ENCODE data around the gene VPS13A.

Gene VPS13A

DNA sequence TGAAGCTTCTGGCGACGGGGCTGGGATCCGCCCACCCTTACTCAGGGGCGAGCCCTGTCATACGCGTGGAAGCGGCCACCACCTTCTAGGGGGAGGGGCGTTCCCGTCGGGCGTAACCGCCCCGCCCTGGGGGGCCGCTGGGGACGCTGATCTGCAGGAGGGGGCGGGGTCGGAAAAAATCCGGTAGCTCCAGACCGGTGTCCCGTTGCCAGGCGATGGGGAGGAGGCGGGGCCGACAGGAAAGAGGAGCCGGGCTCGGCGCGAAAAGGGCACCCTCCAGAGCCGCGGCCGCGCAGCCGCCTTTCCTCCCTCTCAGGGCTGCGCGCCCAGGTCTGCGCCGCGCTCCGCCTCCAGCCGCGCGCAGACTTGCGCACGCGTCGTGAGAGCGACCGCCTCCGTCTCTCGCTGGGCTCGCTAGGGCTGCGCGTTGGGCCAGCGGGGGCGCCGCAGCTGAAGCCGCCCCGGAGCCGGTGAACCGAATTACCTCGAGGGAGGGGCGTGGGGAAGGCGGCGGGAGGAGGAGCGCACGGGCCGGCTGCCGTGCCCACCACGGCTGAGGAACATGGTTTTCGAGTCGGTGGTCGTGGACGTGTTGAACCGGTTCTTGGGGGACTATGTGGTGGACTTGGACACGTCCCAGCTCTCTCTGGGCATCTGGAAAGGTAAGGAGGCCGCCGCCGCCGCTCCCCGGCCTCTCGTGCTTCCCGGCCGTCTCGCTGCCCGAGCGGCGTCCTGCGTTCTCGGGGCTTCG, at the start of gene VPS13A:
Gene VPS13A, plus strand, starts transcription at position 392 of the 751 bp plus-strand sequence. Its CDS starts 171 bp downstream, at position 563.
- peak; percentile 94 for DNase-seq

DNA sequence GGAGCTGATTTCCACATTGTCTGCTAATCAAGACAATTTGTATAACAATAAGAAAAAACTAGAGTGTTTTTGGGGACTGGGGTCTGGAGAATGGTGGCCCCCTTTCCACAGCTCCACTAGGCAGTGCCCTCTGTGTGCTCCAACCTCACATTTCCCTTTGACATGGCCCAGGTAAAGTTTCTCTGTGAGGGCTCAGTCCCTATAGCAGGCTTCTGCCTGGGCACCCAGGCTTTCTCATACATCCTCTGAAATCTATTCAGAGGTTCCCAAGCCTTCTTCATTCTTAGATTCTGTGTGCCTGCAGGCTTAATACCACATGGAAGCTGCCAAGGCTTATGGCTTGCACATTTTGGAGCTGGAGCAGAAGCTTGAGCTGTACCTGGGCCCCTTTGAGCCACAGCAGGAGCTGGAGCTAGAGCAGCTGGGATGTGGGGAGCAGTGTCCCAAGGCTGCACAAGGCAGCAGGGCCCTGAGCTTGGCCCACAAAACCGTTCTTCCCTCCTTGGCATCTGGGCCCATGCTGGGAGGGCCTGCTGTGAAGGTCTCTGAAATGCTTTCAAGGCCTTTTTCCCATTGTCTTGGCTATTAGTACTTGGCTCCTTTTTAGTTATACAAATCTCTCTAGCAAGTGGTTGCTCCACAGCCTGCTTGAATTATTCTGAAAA, 49.1 kb upstream of the VPS13A start:
- no peak for DNase-seq

DNA sequence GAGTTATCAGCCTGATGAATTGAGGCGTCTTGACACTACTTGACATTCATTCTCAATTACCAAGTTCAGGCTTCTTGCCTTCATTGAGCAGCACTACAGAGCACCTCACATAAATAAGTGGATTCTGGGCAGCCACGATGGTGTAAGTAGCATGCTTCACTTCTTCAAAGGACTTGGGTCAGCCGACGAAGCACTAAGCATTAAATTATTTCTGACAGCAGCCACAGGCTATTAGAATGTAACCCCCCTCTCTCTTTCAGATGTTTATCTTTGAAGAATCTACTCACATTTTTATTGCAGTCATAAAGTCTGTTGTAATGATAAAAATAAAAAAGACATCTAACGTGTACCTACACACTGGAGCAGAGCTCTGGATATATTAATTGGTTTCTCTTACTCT, 45.9 kb upstream of the VPS13A start:
- DNase-seq, result no peak

DNA sequence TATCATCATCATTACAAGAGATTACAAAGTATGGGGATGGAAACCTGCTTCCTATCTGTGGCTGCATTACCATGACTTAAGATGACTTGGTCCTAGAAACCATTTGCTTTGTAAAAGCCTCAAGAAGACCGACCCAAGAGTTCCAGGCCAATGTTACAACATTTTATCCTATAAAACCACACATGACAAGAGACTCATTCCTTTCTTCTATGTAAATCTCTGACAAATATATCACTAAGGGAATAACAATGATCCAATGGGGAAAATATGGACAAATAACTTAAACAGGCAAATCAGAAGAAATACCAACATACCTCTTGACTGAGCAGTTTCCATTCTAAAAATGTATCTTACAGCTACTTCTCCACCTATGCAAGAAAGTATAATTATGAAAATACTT, 44.3 kb upstream of the VPS13A start:
- no peak for DNase-seq

DNA sequence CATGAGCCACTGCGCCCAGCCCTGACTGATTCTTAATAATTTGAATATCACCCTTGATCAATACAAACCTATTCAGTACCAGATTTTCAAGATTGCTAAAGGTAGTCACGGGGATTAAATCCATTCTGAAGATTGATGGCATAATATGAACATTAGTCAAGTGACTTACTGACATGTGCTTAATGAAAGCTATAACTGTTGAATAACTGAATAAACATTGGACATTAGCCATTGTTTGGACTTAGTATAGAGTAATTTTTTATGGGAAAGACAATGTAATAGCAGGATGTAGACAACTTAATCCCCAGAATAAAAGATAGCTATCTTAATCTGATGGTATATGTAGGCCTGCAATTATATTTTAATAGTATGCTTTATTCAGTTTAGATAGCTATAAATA, 35.0 kb upstream of the VPS13A start:
- DNase-seq, result no peak

DNA sequence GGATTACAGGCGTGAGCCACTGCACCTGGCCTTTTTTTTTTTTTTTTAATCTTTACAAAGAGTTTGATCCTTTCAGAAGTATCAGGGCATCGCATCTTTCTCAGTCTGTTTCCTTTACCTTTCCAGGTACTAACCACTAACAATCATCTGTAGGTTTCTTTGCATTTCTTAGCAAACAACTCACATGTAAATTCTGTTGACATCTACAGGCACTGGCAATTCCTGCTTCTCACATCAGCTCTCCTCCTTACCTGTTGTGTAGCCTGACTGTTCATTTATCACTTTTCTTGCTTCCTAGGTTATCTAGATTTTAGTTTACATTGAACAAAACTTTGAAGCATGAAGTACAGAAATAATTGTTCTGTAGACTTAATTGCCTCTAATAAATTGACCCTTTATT, 27.5 kb upstream of the VPS13A start:
- DNase-seq, result no peak

DNA sequence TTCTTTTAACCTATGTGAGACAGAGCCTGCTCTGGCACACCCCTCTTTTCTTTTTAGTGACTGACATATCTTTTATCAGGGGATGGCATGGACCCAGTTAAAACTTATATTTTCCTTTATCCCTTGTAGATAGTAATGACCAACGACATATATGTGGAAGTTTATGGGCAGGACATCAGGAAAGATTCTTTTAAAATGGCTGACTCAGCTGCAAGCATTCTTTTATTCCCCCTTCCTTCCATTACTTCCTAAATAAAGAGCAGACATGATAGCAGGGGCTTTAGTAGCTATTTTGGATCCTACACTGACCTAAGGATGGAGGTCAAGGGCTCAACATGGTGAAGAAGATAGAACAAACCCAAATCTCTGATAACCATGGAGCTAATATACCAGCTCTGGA, 25.0 kb upstream of the VPS13A start:
- no peak for DNase-seq

DNA sequence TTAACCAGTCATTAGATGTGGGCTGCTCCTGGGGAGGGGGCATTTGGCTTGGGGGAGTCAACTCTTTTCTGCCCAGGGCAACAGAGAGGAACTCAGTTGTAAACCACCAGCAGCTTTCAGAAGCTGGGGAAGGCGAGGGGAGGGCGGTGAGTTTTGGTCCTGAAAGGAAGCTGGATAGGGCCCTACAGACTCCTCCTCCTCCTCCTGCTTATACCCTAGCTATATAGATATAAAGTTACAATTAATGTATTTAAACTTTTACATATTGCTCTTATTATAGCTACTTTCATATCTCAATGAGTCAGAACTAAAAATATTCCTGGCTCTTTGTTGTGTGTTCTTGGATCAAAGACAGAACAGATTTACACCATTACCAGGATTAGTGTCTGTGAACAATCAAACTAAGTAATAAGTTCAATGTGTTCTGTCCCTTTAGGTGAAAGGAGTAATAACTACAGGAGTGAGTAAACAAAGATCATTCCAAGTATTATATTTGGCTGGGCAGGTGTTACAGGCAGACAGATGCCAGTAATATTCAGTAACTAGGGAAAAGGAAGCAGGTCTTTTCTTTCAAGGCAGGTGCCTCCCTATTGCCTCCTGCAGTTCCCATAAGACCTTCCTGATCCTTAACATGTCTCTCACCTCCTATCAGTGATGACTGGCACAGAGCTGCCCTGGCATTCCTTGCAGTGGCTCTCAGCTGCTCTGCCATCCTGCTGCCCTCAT, 20.5 kb upstream of the VPS13A start:
- DNase-seq, result no peak

DNA sequence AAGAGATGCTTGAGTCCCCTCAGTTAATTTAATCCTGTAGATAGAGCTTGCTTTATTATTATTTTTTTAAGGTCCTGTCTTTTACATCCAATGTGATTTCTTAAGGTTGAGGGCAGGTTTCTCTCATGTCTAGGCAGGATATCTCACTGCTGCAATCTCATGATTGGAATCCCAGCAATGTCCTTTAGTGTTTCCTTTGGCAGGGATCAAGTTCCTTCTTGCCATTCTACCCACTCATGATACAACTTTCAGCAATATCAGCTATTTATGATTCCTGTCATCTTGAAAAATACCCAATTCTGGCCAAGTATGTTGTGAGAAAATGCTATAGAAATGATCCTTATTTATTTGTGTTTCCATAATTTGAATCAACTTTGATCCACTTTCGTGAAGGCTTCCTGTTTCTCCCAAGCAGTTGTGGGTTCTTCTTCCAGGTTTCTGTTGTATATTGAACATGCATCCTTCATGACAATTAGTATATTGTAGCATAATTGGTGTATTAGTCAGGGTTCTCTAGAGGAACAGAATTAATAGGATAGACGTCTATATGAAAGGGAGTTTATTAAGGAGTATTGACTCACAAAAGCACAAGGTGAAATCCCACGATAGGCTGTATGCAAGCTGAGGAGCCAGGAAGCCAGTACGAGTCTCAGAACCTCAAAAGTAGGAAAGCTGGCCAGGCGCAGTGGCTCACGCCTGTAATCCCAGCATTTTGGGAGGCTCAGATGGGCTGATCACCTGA, 18.4 kb upstream of the VPS13A start:
- DNase-seq, result no peak

DNA sequence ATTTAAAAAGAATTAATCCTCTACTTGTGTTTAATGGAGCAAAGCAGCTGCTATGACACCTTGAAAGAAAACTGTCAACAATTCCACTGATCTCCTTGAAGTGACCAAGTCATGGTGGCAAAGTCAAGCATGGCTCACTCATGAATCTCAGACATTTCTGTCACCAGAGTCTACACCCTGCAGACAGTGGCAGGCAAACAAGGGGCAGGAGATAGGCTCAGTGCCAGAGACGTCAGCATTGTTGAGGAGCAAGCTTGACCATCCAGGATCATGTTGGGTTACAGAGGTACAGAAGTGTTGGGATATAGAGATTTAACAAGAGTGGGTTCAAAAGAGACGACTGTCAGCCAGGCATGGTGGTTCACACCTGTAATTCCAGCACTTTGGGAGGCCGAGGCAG, 16.1 kb upstream of the VPS13A start:
- DNase-seq, result no peak

DNA sequence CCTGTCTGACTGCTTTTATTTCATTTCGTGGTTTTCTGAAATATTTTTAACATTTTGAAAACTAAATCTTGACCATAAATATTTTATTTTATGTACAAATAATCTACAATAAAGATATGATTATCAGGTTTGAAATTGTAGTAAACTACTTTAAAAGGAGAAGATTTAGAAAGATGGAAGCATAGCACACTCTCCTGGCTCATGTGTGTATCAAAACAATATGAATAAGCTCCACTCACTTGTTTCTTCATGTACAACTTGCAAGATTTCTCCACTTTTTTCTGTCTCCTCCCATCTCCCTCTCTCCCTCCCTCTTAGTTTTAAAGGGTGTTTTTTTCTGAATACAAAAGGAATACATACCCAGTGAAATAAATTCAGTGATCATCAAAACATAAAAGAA, 15.4 kb upstream of the VPS13A start:
- no peak for DNase-seq

DNA sequence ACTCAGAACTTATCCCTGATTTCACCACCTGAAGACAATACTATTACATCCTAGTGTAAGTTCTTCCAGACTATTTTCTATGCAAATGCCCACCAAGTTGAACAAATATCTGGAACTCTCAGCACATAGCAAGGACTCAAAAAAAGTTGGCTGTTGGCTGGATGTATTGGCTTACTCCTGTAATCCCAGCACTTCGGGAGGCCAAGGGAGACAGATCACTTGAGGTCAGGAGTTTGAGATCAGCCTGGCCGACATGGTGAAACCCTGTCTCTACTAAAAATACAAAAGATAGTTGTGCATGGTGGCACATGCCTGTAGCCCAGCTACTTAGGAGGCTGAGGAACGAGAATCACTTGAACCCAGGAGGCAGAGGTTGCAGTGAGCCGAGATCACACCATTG, 15.0 kb upstream of the VPS13A start:
- no peak for DNase-seq

DNA sequence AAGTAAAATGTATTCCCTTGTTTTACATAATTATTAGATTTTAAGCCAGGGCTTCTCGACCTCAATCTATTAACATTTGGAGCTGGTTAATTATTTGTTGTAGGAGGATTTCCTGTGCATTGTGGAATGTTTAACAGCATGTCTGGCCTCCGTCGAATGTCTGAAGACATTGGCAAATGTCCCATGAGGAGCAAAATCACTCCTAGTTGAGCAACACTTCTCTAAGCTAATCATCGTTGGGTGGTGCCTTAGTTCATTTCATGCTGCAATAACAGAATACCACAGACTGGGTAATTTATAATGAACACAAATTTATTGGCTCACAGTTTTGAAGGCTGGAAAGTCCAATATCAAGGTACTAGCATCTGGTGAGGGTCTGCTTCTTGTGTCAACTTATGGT, 13.4 kb upstream of the VPS13A start:
- no peak for DNase-seq

DNA sequence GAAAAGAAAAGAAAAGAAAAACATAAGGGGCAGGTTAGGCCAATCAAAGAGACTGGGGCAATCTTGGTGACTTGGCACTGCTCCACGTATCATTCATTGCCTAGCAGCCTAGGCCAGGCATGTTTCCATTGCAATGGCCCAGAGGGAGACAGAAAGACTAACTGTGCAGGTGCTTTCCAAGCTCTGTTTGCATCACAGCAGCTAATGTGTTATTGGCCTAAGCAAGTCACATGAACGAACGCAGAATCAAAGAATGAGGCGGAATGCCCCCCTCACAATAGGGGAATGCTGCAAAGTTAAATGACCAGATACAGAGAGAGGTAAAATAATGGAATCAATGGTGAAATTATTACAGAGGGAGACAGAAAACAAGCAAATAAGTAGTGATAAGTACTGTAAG, 11.1 kb upstream of the VPS13A start:
- DNase-seq, result no peak

DNA sequence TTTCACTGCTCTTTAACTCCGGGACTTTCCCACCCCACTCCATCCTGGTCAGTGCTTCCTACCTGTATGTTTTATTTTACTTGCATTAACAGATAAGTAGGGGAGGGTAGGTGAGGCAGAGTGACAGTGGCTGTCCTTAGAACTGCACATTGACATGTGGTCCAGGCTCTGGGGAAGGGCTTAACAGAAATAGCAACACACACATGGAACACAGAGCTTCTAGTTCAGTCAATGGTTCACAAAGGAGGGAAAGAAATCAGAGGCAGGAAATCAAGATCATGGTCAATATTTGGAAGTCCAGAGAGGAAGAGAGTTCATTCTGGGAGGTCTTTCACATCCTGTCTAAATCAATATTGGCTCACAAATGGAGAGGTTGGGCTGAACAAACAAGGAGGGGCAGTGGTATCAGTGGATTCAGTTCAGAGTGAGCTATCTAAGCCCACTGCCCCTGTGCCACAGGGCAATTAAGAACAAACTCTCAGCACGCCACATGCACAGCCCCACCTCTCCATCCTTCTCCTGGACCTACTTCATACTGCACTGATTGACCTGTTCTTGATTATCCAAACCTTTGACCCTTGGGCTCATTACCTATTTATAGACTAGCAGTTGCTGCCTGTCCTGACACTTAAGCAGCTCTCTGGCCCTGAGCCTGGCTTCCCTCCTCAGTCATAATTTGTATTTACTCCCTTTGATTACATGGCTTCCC, 6.2 kb upstream of the VPS13A start:
- DNase-seq, result no peak

DNA sequence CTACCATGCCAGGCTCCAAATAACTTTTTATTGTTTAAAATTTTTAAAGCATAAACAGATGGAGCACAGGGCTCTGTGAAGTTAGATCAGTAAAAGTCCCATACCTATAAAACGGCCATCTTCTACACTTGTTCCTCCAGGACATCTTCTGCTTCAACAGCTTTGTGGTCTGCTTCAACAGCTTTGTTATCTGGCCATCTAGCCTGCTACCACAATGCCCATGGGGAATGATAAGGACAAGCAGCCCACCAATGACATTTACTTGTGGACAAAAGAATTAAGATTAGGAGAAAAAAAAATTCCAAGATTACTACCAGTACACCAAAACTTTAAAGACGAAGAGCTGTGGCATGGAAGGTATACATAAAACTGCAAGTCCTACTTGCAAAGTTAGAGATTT, 2.2 kb upstream of the VPS13A start:
- DNase-seq, result no peak

DNA sequence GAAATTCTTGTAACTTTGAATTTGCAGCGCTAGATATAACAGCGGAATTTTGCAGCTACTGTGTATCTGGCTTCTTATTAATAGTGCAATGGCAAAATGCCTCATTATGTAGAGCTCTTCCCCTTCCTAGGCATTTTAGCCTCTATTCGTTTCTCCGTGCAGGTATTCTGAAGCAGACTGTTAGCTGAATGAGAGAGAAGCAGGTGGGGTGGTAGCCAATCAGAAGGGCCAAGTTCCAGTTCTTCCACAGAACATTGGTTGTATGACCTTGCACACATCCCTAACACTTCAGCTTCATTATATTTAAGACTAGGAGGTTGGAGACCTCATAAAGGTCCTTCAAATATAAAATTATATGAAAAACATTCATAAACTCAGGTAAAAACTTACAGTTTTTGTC, 1.2 kb upstream of the VPS13A start:
- no peak for DNase-seq

DNA sequence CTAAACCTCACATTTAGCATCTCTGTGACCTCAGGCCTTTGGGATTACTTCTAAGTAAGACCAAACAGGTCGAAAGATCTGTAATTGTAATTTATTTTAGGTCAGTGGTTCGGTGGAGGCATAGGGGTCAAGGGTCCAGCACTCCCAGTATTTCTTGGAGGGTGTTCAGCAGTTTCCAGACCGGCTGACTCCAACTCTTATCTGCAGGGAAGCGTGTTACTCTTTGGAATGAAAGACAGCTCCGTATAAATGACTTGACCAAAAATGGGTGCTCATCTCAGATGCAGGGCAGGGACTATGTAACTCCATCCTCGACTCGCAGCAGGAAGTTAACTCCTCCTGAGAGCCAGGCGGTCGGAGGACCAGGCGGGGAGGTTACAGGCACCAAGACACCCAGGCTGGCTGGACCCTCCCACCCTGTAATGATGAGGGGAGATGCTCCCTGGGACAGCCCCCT, 620 bp upstream of the VPS13A start:
- no peak for DNase-seq

DNA sequence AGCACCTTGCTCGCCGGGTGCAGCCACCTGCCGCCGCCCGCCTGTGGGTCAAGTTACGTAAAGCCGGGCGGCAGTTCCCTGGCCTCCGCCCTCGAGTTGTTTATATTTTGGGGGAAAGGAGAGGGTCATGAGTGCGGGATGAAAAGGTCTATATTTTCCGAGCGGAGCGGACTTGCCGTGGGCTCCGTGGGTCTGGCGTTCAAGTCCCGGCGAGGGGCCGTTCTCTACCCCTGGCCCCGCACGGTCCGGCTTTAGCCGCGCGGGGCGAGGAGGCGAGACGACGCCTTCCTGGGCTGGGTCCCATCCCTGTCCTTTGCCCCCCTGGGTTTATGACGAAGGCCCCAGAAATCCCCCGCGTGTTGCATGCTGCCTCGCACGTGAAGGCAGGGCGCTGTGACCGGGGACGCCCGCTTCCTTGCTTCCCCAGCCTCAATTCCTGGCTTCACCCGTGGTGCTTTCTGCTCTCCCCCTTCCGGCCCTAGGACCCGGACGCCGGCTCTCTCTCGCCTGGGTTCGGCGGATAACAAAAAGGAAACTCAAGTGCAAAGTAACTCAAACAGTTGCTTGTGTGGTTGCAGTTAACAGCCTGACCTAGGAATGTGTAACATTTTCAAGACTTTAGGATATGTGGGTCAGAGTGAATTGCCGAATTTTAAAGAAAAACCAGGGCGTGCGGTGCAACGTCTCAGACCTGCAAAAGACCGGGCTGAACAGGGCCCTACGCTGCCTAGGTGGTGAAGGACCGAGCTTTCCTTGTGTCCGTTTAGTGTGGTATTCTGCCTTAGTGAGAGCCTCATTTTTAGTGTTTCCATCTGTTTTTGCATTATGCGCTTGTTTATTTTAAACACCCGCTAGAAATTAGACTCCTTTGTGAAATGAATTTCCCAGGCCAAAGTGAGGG, 810 bp downstream of the VPS13A start:
- peak; percentile 47 for DNase-seq

DNA sequence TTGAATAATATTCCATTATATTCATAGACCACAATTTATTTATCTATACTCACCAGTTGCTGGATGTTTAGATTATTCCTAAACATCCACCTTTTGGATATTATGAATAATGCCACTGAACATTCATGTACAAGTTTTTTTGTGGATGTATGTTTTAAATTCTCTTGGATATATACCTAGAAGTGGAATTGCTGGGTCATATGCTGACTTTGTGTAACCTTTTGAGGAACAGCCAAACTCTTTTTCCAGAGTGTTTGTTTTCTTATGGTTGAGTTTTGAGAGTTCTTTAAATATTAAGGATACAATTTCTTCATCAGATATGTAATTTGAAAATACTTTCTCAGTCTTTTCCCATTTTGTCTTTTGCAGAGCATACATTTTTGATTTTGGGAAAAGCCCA, 2.7 kb downstream of the VPS13A start:
- no peak for DNase-seq

DNA sequence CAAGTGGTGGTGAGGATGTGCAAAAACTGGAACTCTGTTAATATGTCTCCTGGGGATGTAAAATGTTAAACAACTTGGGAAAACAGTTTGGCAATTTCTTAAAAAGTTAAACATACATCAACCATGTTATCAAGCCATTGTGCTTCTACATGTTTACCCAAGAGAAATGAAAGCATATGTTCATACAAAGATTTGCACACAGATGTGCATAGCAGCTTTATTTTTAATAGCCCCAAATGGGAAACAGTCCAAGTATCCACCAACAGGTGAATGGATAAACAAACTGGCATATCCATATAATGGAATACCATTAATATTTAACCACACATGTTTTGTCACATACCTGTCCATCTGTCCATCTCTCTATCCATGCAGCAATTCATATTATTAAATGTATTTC, 6.2 kb downstream of the VPS13A start:
- DNase-seq, result no peak

DNA sequence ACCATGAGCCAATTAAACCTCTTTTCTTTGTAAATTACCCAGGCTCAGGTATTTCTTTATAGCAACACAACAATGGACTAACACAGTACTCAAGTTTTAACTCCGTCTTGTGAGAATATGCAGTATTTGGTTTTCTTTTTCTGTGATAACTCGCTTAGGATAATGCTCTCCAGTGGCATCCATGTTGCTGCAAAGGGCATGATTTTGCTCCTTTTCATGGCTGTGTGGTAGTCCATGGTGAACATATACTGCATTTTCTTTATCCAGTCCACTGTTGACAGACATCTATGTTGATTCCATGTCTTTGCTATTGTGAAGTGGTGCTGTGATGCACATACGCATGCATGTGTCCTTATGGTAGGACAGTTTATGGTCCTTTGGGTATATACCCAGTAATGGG, 10.9 kb downstream of the VPS13A start:
- DNase-seq, result no peak
